Neural cell (in vitro differentiated cells): ENCODE data around the gene KIFAP3.

ENCODE experiments used
- CTCF ChIP-seq: fragments of 450-650 bp; IDR thresholded peaks from 2 replicates; pipeline ENCODE4 v1.5.1; 2014; ENCODE audit warnings: antibody characterized with exemption, mild to moderate bottlenecking, moderate library complexity; ENCODE audit not compliant: poor library complexity, severe bottlenecking
- EP300 ChIP-seq: fragments of 450-650 bp; conservative IDR thresholded peaks from 2 replicates; pipeline ENCODE4 v1.6.1; 2014; ENCODE audit warnings: antibody characterized with exemption, mild to moderate bottlenecking, moderate library complexity; ENCODE audit not compliant: poor library complexity, severe bottlenecking
- EZH2 ChIP-seq: fragments of 200-600, 300-800 bp; shearing (Covaris generic), sonication (generic); IDR thresholded peaks from 2 replicates; pipeline ENCODE4 v1.6.1; 2014; ENCODE audit warnings: antibody characterized with exemption, low read length, borderline replicate concordance, mild to moderate bottlenecking; ENCODE audit not compliant: insufficient read depth, poor library complexity, severe bottlenecking
- MXI1 ChIP-seq: fragments of 450-650 bp; conservative IDR thresholded peaks from 2 replicates; pipeline ENCODE4 v1.6.1; 2014; ENCODE audit warnings: antibody characterized with exemption, mild to moderate bottlenecking; ENCODE audit not compliant: poor library complexity, severe bottlenecking
- POLR2AphosphoS5 ChIP-seq: IDR thresholded peaks from 2 replicates; pipeline ENCODE4 v1.6.1; 2012
- RAD21 ChIP-seq: fragments of 450-650 bp; conservative IDR thresholded peaks from 2 replicates; pipeline ENCODE4 v1.6.1; 2014; ENCODE audit warnings: antibody characterized with exemption, mild to moderate bottlenecking, moderate library complexity
- SMC3 ChIP-seq: fragments of 450-650 bp; conservative IDR thresholded peaks from 2 replicates; pipeline ENCODE4 v1.6.1; 2014; ENCODE audit warnings: antibody characterized with exemption, mild to moderate bottlenecking, moderate library complexity; ENCODE audit not compliant: poor library complexity
- TAF1 ChIP-seq: IDR thresholded peaks from 2 replicates; pipeline ENCODE4 v1.6.1; 2012; ENCODE audit warnings: low read depth
- TF ChIP-seq, protein P1 (sequence below): IDR thresholded peaks from 2 replicates; pipeline ENCODE4 v1.6.1; 2012; ENCODE audit warnings: borderline replicate concordance

DNA sequence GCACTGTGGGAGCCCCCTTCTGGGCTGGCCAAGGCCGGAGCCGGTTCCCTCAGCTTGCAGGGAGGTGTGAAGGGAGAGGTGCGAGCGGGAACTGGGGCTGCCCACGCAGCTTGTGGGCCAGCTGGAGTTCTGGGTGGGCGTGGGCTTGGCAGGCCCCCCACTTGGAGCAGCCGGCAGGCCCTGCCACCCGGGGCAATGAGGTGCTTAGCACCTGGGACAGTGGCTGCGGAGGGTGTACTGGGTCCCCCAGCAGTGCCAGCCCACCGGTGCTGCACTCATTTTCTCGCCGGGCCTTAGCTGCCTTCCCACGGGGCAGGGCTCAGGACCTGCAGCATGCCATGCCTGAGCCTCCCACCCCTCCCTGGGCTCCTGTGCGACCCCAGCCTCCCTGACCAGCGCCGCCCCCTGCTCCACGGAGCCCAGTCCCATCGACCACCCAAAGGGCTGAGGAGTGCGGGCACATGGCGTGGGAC lies 192.4 kb downstream of the KIFAP3 start:
- TF ChIP-seq CTCF (no peak), TAF1 (no peak), EP300 (no peak), SMC3 (no peak), EZH2 (no peak), POLR2AphosphoS5 (no peak), RAD21 (no peak), MXI1 (no peak)
- TF ChIP-seq, protein P1, sequence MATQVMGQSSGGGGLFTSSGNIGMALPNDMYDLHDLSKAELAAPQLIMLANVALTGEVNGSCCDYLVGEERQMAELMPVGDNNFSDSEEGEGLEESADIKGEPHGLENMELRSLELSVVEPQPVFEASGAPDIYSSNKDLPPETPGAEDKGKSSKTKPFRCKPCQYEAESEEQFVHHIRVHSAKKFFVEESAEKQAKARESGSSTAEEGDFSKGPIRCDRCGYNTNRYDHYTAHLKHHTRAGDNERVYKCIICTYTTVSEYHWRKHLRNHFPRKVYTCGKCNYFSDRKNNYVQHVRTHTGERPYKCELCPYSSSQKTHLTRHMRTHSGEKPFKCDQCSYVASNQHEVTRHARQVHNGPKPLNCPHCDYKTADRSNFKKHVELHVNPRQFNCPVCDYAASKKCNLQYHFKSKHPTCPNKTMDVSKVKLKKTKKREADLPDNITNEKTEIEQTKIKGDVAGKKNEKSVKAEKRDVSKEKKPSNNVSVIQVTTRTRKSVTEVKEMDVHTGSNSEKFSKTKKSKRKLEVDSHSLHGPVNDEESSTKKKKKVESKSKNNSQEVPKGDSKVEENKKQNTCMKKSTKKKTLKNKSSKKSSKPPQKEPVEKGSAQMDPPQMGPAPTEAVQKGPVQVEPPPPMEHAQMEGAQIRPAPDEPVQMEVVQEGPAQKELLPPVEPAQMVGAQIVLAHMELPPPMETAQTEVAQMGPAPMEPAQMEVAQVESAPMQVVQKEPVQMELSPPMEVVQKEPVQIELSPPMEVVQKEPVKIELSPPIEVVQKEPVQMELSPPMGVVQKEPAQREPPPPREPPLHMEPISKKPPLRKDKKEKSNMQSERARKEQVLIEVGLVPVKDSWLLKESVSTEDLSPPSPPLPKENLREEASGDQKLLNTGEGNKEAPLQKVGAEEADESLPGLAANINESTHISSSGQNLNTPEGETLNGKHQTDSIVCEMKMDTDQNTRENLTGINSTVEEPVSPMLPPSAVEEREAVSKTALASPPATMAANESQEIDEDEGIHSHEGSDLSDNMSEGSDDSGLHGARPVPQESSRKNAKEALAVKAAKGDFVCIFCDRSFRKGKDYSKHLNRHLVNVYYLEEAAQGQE: no peak
